Measurements from ENCODE around the gene CREB5. TPM values are rescaled to one million over a fixed set of nuclear protein-coding genes. Genes with fewer than 3 reads are reported as not detected.

The CREB5 gene
- total RNA-seq, 1 experiment from 2014 or later: 0.49 TPM

DNA sequence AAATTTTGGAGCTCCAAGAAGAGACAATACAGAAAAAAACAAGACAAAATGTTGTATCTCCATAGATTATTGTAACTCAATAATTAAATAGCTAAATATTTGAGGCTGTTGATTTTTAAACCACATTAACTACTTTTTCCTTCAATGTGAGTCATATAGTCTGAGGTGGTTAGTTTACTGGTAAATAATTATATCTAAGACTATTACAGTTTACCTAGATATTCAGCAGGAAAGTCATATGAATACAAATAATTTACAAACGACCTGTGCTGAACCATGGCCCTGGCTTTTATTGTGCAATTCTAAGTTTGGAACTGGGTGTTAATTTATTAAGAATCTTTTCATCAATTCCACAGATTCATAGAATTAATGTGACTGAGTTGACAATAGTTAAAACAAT lies 22.2 kb downstream of the CREB5 start:
- TF ChIP-seq EZH2phosphoT487 (IDR thresholded peaks at IDR 0.05; ENCODE audit: borderline replicate concordance) (0 out of 2 replicates have a peak, but pooled peaks have one; percentile 12), TCF7L2 (IDR thresholded peaks at IDR 0.05; ENCODE audit: borderline replicate concordance, extremely low read depth, insufficient read depth, insufficient read length) (no peak), ZBTB33 (IDR thresholded peaks at IDR 0.05; ENCODE audit: extremely low read depth, insufficient replicate concordance, low read length) (no peak), POLR2A (IDR thresholded peaks at IDR 0.05; ENCODE audit: borderline replicate concordance, extremely low read depth, insufficient read depth, insufficient read length) (no peak), JUND (IDR thresholded peaks at IDR 0.05) (no peak), SIN3A (IDR thresholded peaks at IDR 0.05; ENCODE audit: low read depth) (no peak)
- Histone ChIP-seq H3K4me2 (ENCODE audit: low read length) (no peak overlapping the region), H3K9me2 (ENCODE audit: insufficient read depth) (no peaks in the 10 kb centered on the region), H3K9ac (ENCODE audit: low read length) (no peak overlapping the region), H4K20me1 (ENCODE audit: insufficient read depth) (no peaks in the 10 kb centered on the region), H3K36me3 (ENCODE audit: control insufficient read depth in 1 of 2, insufficient read depth in 2 of 2, low read length in 2 of 2) (no peaks in the 10 kb centered on the region), H2AFZ (ENCODE audit: low read depth, low read length, poor library complexity, severe bottlenecking) (no peak overlapping the region), H3K27me3 (ENCODE audit: insufficient read depth, low read length) (peaks cover 92% of the 10 kb centered on the region), H3K9me3 (ENCODE audit: control insufficient read depth in 1 of 2, insufficient read depth in 1 of 2, low read depth in 1 of 2, low read length in 2 of 2) (no peaks in the 10 kb centered on the region), H3K4me1 (ENCODE audit: control insufficient read depth in 1 of 2, insufficient read depth in 2 of 2, low read length in 2 of 2) (no peaks in the 10 kb centered on the region), H3K4me3 (replicated peaks in 1 of 2; ENCODE audit: low read depth in 1 of 2, low read length in 2 of 2) (no peak overlapping the region), H3K79me2 (ENCODE audit: insufficient read depth, low read length) (no peaks in the 10 kb centered on the region), H3K27ac (ENCODE audit: low read depth, low read length) (no peak overlapping the region)
- intact Hi-C loops (cut with micrococcal nuclease): no loop called here
- ATAC-seq (no peak), DNase-seq (ENCODE audit: low read depth, low spot score) (no peak)
- CTCF ChIA-PET: no interaction called here
- POLR2A ChIA-PET: no interaction called here
- RAD21 ChIA-PET (ENCODE audit: low non-redundant PET in 1 of 2, low total read pairs in 2 of 2, uncharacterized antibody in 2 of 2, unreplicated experiment in 2 of 2): no interaction called here
- no TSS peak for BruUV-seq (replicated peaks)

DNA sequence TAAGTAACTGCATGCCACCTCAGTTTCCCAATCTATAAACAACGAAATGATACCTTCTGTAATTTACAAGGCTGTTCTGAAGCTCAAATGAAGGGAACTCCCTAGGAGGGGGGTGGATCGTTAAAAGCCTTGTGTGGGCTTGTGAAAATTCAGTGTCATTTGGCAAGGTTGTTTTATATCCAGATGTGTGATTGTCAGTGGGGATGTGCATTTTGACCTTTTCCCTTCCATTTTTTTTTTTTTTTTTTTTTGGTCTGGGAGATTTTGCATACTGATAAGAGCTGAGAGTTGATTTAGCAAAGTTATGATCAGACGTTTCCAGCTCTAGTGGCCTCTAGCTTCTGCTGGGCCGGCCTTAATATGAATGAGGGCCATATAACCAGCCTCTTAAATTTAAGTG lies 22.8 kb downstream of the CREB5 start:
- DNase-seq (ENCODE audit: low read depth, low spot score) (no peak), ATAC-seq (no peak)
- no peak overlapping the region for H3K9ac ChIP-seq (ENCODE audit: low read length)
- no peaks in the 10 kb centered on the region for H3K9me2 ChIP-seq (ENCODE audit: insufficient read depth)
- intact Hi-C loops (cut with micrococcal nuclease): no loop called here
- no peaks in the 10 kb centered on the region for H4K20me1 ChIP-seq (ENCODE audit: insufficient read depth)
- BruUV-seq (replicated peaks): no TSS peak
- CTCF ChIA-PET: no interaction called here
- H3K4me2 ChIP-seq (ENCODE audit: low read length): no peak overlapping the region
- no peaks in the 10 kb centered on the region for H3K9me3 ChIP-seq (ENCODE audit: control insufficient read depth in 1 of 2, insufficient read depth in 1 of 2, low read depth in 1 of 2, low read length in 2 of 2)
- H3K36me3 ChIP-seq (ENCODE audit: control insufficient read depth in 1 of 2, insufficient read depth in 2 of 2, low read length in 2 of 2): no peaks in the 10 kb centered on the region
- H3K27ac ChIP-seq (ENCODE audit: low read depth, low read length): no peak overlapping the region
- RAD21 ChIA-PET (ENCODE audit: low non-redundant PET in 1 of 2, low total read pairs in 2 of 2, uncharacterized antibody in 2 of 2, unreplicated experiment in 2 of 2): no interaction called here
- no peaks in the 10 kb centered on the region for H3K79me2 ChIP-seq (ENCODE audit: insufficient read depth, low read length)
- no peaks in the 10 kb centered on the region for H3K4me1 ChIP-seq (ENCODE audit: control insufficient read depth in 1 of 2, insufficient read depth in 2 of 2, low read length in 2 of 2)
- H3K27me3 ChIP-seq (ENCODE audit: insufficient read depth, low read length): peaks cover 92% of the 10 kb centered on the region
- H3K4me3 ChIP-seq (replicated peaks in 1 of 2; ENCODE audit: low read depth in 1 of 2, low read length in 2 of 2): no peak overlapping the region
- POLR2A ChIA-PET: no interaction called here
- no peak overlapping the region for H2AFZ ChIP-seq (ENCODE audit: low read depth, low read length, poor library complexity, severe bottlenecking)
- TF ChIP-seq CBX3 (IDR thresholded peaks at IDR 0.05; ENCODE audit: low read depth): no peak
- no peak for TF ChIP-seq EGR1 (IDR thresholded peaks at IDR 0.05; ENCODE audit: low read depth)
- no peak for TF ChIP-seq CEBPB (IDR thresholded peaks at IDR 0.05; ENCODE audit: low read depth)
- no peak for TF ChIP-seq CTCF (IDR thresholded peaks at IDR 0.05 in 2 of 3, conservative IDR thresholded peaks at IDR 0.05 in 1 of 3; ENCODE audit: borderline replicate concordance in 1 of 3, insufficient read depth in 1 of 3, low read depth in 2 of 3, low read length in 2 of 3)
- no peak for TF ChIP-seq TCF7L2 (IDR thresholded peaks at IDR 0.05; ENCODE audit: borderline replicate concordance, extremely low read depth, insufficient read depth, insufficient read length)
- no peak for TF ChIP-seq ZBTB33 (IDR thresholded peaks at IDR 0.05; ENCODE audit: extremely low read depth, insufficient replicate concordance, low read length)
- TF ChIP-seq EZH2phosphoT487 (IDR thresholded peaks at IDR 0.05; ENCODE audit: borderline replicate concordance): no peak; the same call in 1 of the 2 replicates
- no peak for TF ChIP-seq SP1 (IDR thresholded peaks at IDR 0.05; ENCODE audit: low read depth)
- no peak for TF ChIP-seq ATF3 (IDR thresholded peaks at IDR 0.05)
- no peak for TF ChIP-seq SRF (IDR thresholded peaks at IDR 0.05; ENCODE audit: low read depth)
- TF ChIP-seq FOSL1 (IDR thresholded peaks at IDR 0.05; ENCODE audit: low read depth): no peak
- no peak for TF ChIP-seq RAD21 (IDR thresholded peaks at IDR 0.05; ENCODE audit: low read depth)
- no peak for TF ChIP-seq ZNF274 (IDR thresholded peaks at IDR 0.05; ENCODE audit: low read depth, low read length)
